ENCODE measurements around the gene CSGALNACT2. TPM values are rescaled to one million over a fixed set of nuclear protein-coding genes. Genes with fewer than 3 reads are reported as not detected.

CSGALNACT2 gene
- total RNA-seq, 1 donor = 31.8 TPM

- no peaks in the 10 kb centered on the region for H3K27me3 ChIP-seq (ENCODE audit: insufficient read depth, low read length)
- no peak overlapping the region for H3K27ac ChIP-seq (ENCODE audit: low read depth, low read length)
- no peaks in the 10 kb centered on the region for H3K9me3 ChIP-seq (ENCODE audit: low read depth, low read length)
- peaks cover 7% of the 10 kb centered on the region for H3K36me3 ChIP-seq (ENCODE audit: insufficient read depth, low read length)
- no peaks in the 10 kb centered on the region for H3K79me2 ChIP-seq (ENCODE audit: insufficient read depth, low read length)
- H3K4me3 ChIP-seq (ENCODE audit: insufficient read depth, low read length) = no peak overlapping the region
- no peak for DNase-seq (ENCODE audit: insufficient read length, low spot score, missing footprints)
- TF ChIP-seq CTCF (IDR thresholded peaks at IDR 0.05; ENCODE audit: extremely low read depth, low read depth, low read length) = no peak
- no peaks in the 10 kb centered on the region for H4K20me1 ChIP-seq (ENCODE audit: insufficient read depth, low read length)
- no peak overlapping the region for H3K4me2 ChIP-seq (ENCODE audit: insufficient read depth, low read length)
- H3K4me1 ChIP-seq (ENCODE audit: insufficient read depth, low read length) = peaks cover 2% of the 10 kb centered on the region
- no peak overlapping the region for H2AFZ ChIP-seq (ENCODE audit: low read length)
Measured at GRCh38 chr10:43194859-43195258, 56.6 kb downstream of the CSGALNACT2 start.

GRCh38 chr10:43195557-43195956 is 57.3 kb downstream of the CSGALNACT2 start:
- Histone ChIP-seq H3K9me3 (ENCODE audit: low read depth, low read length) (no peaks in the 10 kb centered on the region), H3K36me3 (ENCODE audit: insufficient read depth, low read length) (peaks cover 7% of the 10 kb centered on the region), H3K27ac (ENCODE audit: low read depth, low read length) (no peak overlapping the region), H3K4me1 (ENCODE audit: insufficient read depth, low read length) (peaks cover 2% of the 10 kb centered on the region), H3K4me2 (ENCODE audit: insufficient read depth, low read length) (no peak overlapping the region), H3K27me3 (ENCODE audit: insufficient read depth, low read length) (no peaks in the 10 kb centered on the region), H2AFZ (ENCODE audit: low read length) (no peak overlapping the region), H3K4me3 (ENCODE audit: insufficient read depth, low read length) (no peak overlapping the region), H4K20me1 (ENCODE audit: insufficient read depth, low read length) (no peaks in the 10 kb centered on the region), H3K79me2 (ENCODE audit: insufficient read depth, low read length) (no peaks in the 10 kb centered on the region)
- no peak for DNase-seq (ENCODE audit: insufficient read length, low spot score, missing footprints)
- no peak for TF ChIP-seq CTCF (IDR thresholded peaks at IDR 0.05; ENCODE audit: extremely low read depth, low read depth, low read length)

GRCh38 chr10:43196131-43196980 is 58.1 kb downstream of the CSGALNACT2 start:
- DNase-seq (ENCODE audit: insufficient read length, low spot score, missing footprints) = peak; percentile 66
- no peaks in the 10 kb centered on the region for H3K79me2 ChIP-seq (ENCODE audit: insufficient read depth, low read length)
- no peaks in the 10 kb centered on the region for H3K9me3 ChIP-seq (ENCODE audit: low read depth, low read length)
- peaks cover 7% of the 10 kb centered on the region for H3K36me3 ChIP-seq (ENCODE audit: insufficient read depth, low read length)
- no peaks in the 10 kb centered on the region for H3K27me3 ChIP-seq (ENCODE audit: insufficient read depth, low read length)
- peaks cover 2% of the 10 kb centered on the region for H3K4me1 ChIP-seq (ENCODE audit: insufficient read depth, low read length)
- no peak overlapping the region for H2AFZ ChIP-seq (ENCODE audit: low read length)
- no peak for TF ChIP-seq CTCF (IDR thresholded peaks at IDR 0.05; ENCODE audit: extremely low read depth, low read depth, low read length)
- H3K4me3 ChIP-seq (ENCODE audit: insufficient read depth, low read length) = no peak overlapping the region
- H3K4me2 ChIP-seq (ENCODE audit: insufficient read depth, low read length) = no peak overlapping the region
- H4K20me1 ChIP-seq (ENCODE audit: insufficient read depth, low read length) = no peaks in the 10 kb centered on the region
- no peak overlapping the region for H3K27ac ChIP-seq (ENCODE audit: low read depth, low read length)

GRCh38 chr10:43196981-43197833 is 59.0 kb downstream of the CSGALNACT2 start:
- H3K79me2 ChIP-seq (ENCODE audit: insufficient read depth, low read length) = no peaks in the 10 kb centered on the region
- TF ChIP-seq CTCF (IDR thresholded peaks at IDR 0.05; ENCODE audit: extremely low read depth, low read depth, low read length) = no peak
- H3K4me3 ChIP-seq (ENCODE audit: insufficient read depth, low read length) = no peak overlapping the region
- H3K9me3 ChIP-seq (ENCODE audit: low read depth, low read length) = no peaks in the 10 kb centered on the region
- no peak overlapping the region for H3K4me2 ChIP-seq (ENCODE audit: insufficient read depth, low read length)
- H3K27me3 ChIP-seq (ENCODE audit: insufficient read depth, low read length) = no peaks in the 10 kb centered on the region
- no peak overlapping the region for H3K27ac ChIP-seq (ENCODE audit: low read depth, low read length)
- peak; percentile 86 for DNase-seq (ENCODE audit: insufficient read length, low spot score, missing footprints)
- peaks cover 2% of the 10 kb centered on the region for H3K4me1 ChIP-seq (ENCODE audit: insufficient read depth, low read length)
- peaks cover under 1% of the 10 kb centered on the region for H3K36me3 ChIP-seq (ENCODE audit: insufficient read depth, low read length)
- no peaks in the 10 kb centered on the region for H4K20me1 ChIP-seq (ENCODE audit: insufficient read depth, low read length)
- no peak overlapping the region for H2AFZ ChIP-seq (ENCODE audit: low read length)
